Thyroid gland (tissue), 4 donors: ENCODE data around the gene TIAM2.

Experiments used
- CTCF ChIP-seq, 6 experiments: fragments of 200-600 bp in 3 of 6; fragments of 450-650 bp in 3 of 6; sonication (generic) in 3 of 6; IDR thresholded peaks; one replicate each; pipeline ENCODE4 v1.5.1; 2016 to 2019; ENCODE audit warnings: antibody characterized with exemption in 6 of 6, mild to moderate bottlenecking in 2 of 6, inconsistent platforms in 1 of 6, moderate library complexity in 1 of 6
- POLR2A ChIP-seq, 2 donors: fragments of 450-650 bp; IDR thresholded peaks; one replicate each; pipeline ENCODE4 v1.6.1; 2017; ENCODE audit warnings: antibody characterized with exemption in 2 of 2, mild to moderate bottlenecking in 2 of 2, moderate library complexity in 1 of 2

GRCh38 chr6:155088856-155089255 lies 93.7 kb downstream of the TIAM2 start:
- TF ChIP-seq POLR2A (IDR thresholded peaks at IDR 0.05) (no peak), CTCF (IDR thresholded peaks at IDR 0.05) (no peak)
